Spleen (tissue), 7 donors: Measurements from ENCODE around the gene CCDC171.
"Not testable (repeated sequence)": the region's sequence is repeated elsewhere in the genome, so short reads cannot be mapped to it uniquely, and the experiment has no call there.

ENCODE experiments used
- CTCF ChIP-seq, 11 experiments: fragments of 200-600 bp in 7 of 11; fragments of 450-650 bp in 4 of 11; sonication (generic) in 4 of 11; IDR thresholded peaks in 8 of 11; conservative IDR thresholded peaks in 3 of 11; 1 replicate in 7 of 11; 2 replicates in 4 of 11; pipeline versions ENCODE4 v1.4.0 to v1.8.0; 2016 to 2021; ENCODE audit warnings: antibody characterized with exemption in 11 of 11, inconsistent platforms in 4 of 11, mild to moderate bottlenecking in 1 of 11
- POLR2AphosphoS5 ChIP-seq, 3 donors: sonication (generic); formaldehyde crosslinking; IDR thresholded peaks; one replicate each; pipeline ENCODE4 v1.5.1; 2017; ENCODE audit warnings: antibody characterized with exemption in 3 of 3
- donor health status: DM: no; HTN: no; CAD: no; lungs with moderate emphysema.
- donor health status: DM: no; HTN: no; CAD: no.
- donor health status: DM: no; HTN: no; CAD: no.

- not testable (repeated sequence) for TF ChIP-seq CTCF (IDR thresholded peaks at IDR 0.05 in 8 of 11, conservative IDR thresholded peaks at IDR 0.05 in 3 of 11); POLR2AphosphoS5 (IDR thresholded peaks at IDR 0.05)
These were observed 257.5 kb downstream of the CCDC171 start for GRCh38 chr9:15810219-15810899.
